H9 (cell line): ENCODE measurements around the gene MAST2. TPM values are rescaled to one million over a fixed set of nuclear protein-coding genes. Genes with fewer than 3 reads are reported as not detected.

ENCODE experiments used
- DNase-seq: peaks from one replicate; pipeline ENCODE4 v3.0.0-alpha.2; 2017
- H2AFZ ChIP-seq: one replicate; pipeline ENCODE4 v1.6.1; 2013; ENCODE audit warnings: mild to moderate bottlenecking, low read length, control low read depth, moderate library complexity
- H2AK5ac ChIP-seq: 2 replicates; pipeline ENCODE4 v1.6.1; 2013; ENCODE audit warnings: low read length, control low read depth, mixed read lengths; ENCODE audit not compliant: insufficient read length
- H2BK120ac ChIP-seq: one replicate; pipeline ENCODE4 v1.6.1; 2013; ENCODE audit warnings: low read depth, mild to moderate bottlenecking, low read length, control low read depth, inconsistent platforms; ENCODE audit not compliant: poor library complexity, severe bottlenecking
- H2BK12ac ChIP-seq: 2 replicates; pipeline ENCODE4 v1.6.1; 2013; ENCODE audit warnings: low read length, control low read depth, mixed read lengths, low read depth; ENCODE audit not compliant: insufficient read length
- H2BK15ac ChIP-seq: 2 replicates; pipeline ENCODE4 v1.6.1; 2013; ENCODE audit warnings: low read depth, low read length, control low read depth
- H2BK20ac ChIP-seq: one replicate; pipeline ENCODE4 v1.6.1; 2013; ENCODE audit warnings: low read depth, mild to moderate bottlenecking, low read length, control low read depth, inconsistent platforms; ENCODE audit not compliant: poor library complexity, severe bottlenecking
- H2BK5ac ChIP-seq: 2 replicates; pipeline ENCODE4 v1.6.1; 2013; ENCODE audit warnings: low read length, control low read depth, mixed read lengths; ENCODE audit not compliant: insufficient read length
- H3K14ac ChIP-seq: 2 replicates; pipeline ENCODE4 v1.6.1; 2013; ENCODE audit warnings: low read length, control low read depth; ENCODE audit not compliant: insufficient read depth
- H3K18ac ChIP-seq: 2 replicates; pipeline ENCODE4 v1.6.1; 2013; ENCODE audit warnings: low read depth, mild to moderate bottlenecking, mixed read lengths, low read length, control low read depth; ENCODE audit not compliant: insufficient read length
- H3K23ac ChIP-seq: 2 replicates; pipeline ENCODE4 v1.6.1; 2013; ENCODE audit warnings: low read length, control low read depth, mixed read lengths, low read depth; ENCODE audit not compliant: insufficient read length
- H3K23me2 ChIP-seq: 2 replicates; pipeline ENCODE4 v1.6.1; 2013; ENCODE audit warnings: low read depth, mild to moderate bottlenecking, mixed read lengths, low read length, control low read depth; ENCODE audit not compliant: insufficient read length, poor library complexity, severe bottlenecking
- H3K27ac ChIP-seq: 2 replicates; pipeline ENCODE4 v1.5.1; 2013; ENCODE audit warnings: low read length, control low read depth, mixed read lengths, low read depth; ENCODE audit not compliant: insufficient read length
- H3K27me3 ChIP-seq: 2 replicates; pipeline ENCODE4 v1.6.1; 2013; ENCODE audit warnings: low read length, control low read depth, inconsistent platforms; ENCODE audit not compliant: insufficient read depth
- H3K4ac ChIP-seq: 2 replicates; pipeline ENCODE4 v1.6.1; 2013; ENCODE audit warnings: low read depth, mild to moderate bottlenecking, control low read depth, inconsistent platforms, low read length, moderate library complexity
- H3K4me1 ChIP-seq: 2 replicates; pipeline ENCODE4 v1.6.1; 2013; ENCODE audit warnings: low read length, control low read depth, inconsistent platforms; ENCODE audit not compliant: insufficient read depth
- H3K4me2 ChIP-seq: 2 replicates; pipeline ENCODE4 v1.6.1; 2013; ENCODE audit warnings: low read length, control low read depth, mixed read lengths; ENCODE audit not compliant: insufficient read length, insufficient read depth
- H3K56ac ChIP-seq: 2 replicates; pipeline ENCODE4 v1.6.1; 2013; ENCODE audit warnings: low read depth, mild to moderate bottlenecking, mixed read lengths, low read length, control low read depth; ENCODE audit not compliant: insufficient read length
- H3K79me1 ChIP-seq: 2 replicates; pipeline ENCODE4 v1.6.1; 2013; ENCODE audit warnings: low read depth, mild to moderate bottlenecking, moderate library complexity, low read length, control low read depth, inconsistent platforms; ENCODE audit not compliant: insufficient read depth, poor library complexity, severe bottlenecking
- H3K79me2 ChIP-seq: 2 replicates; pipeline ENCODE4 v1.6.1; 2013; ENCODE audit warnings: low read length, control low read depth, inconsistent platforms; ENCODE audit not compliant: insufficient read depth
- H3K9ac ChIP-seq: 2 replicates; pipeline ENCODE4 v1.6.1; 2013; ENCODE audit warnings: low read length, control low read depth, mixed read lengths; ENCODE audit not compliant: insufficient read length; ENCODE audit errors: extremely low read depth
- H3K9me3 ChIP-seq: one replicate; pipeline ENCODE4 v1.6.1; 2013; ENCODE audit warnings: low read depth, low read length, inconsistent platforms; ENCODE audit not compliant: control insufficient read depth
- H3T11ph ChIP-seq: one replicate; pipeline ENCODE4 v1.6.1; 2013; ENCODE audit warnings: mild to moderate bottlenecking, low read length, control low read depth, inconsistent platforms
- H4K20me1 ChIP-seq: one replicate; pipeline ENCODE4 v1.6.1; 2013; ENCODE audit not compliant: control insufficient read depth, insufficient read length, insufficient read depth
- H4K5ac ChIP-seq: 2 replicates; pipeline ENCODE4 v1.6.1; 2013; ENCODE audit warnings: low read depth, mild to moderate bottlenecking, mixed read lengths, low read length, control low read depth; ENCODE audit not compliant: insufficient read length
- H4K8ac ChIP-seq: replicated peaks from 2 replicates; pipeline ENCODE4 v1.6.1; 2013; ENCODE audit warnings: low read length, control low read depth, mixed read lengths, low read depth; ENCODE audit not compliant: insufficient read length
- H4K91ac ChIP-seq: 2 replicates; pipeline ENCODE4 v1.6.1; 2013; ENCODE audit warnings: low read depth, mild to moderate bottlenecking, moderate library complexity, mixed read lengths, low read length, control low read depth; ENCODE audit not compliant: insufficient read length
- H3K27ac Mint-ChIP-seq, 3 experiments: 2 replicates in 2 of 3; 3 replicates in 1 of 3; pipeline ENCODE4 v1.8.0; 2020 to 2021; ENCODE audit warnings: mixed read lengths in 3 of 3, mild to moderate bottlenecking in 1 of 3, moderate library complexity in 1 of 3
- H3K27me3 Mint-ChIP-seq: 2 replicates; pipeline ENCODE4 v1.8.0; 2021; ENCODE audit warnings: low read depth, mild to moderate bottlenecking, moderate library complexity, mixed read lengths
- H3K36me3 Mint-ChIP-seq, 3 experiments: 2 replicates in 2 of 3; 3 replicates in 1 of 3; pipeline ENCODE4 v1.8.0; 2020 to 2021; ENCODE audit warnings: low read depth in 3 of 3, mixed read lengths in 3 of 3; ENCODE audit not compliant: insufficient read depth in 1 of 3
- H3K4me1 Mint-ChIP-seq, 2 experiments: 2 replicates each; pipeline ENCODE4 v1.8.0; 2020; ENCODE audit warnings: mixed read lengths in 2 of 2
- H3K4me3 Mint-ChIP-seq, 2 experiments: 2 replicates in 1 of 2; 3 replicates in 1 of 2; pipeline ENCODE4 v1.8.0; 2020 to 2021; ENCODE audit warnings: mild to moderate bottlenecking in 2 of 2, mixed read lengths in 2 of 2, moderate library complexity in 1 of 2
- H3K9me3 Mint-ChIP-seq, 2 experiments: 2 replicates in 1 of 2; 3 replicates in 1 of 2; pipeline ENCODE4 v1.8.0; 2020; ENCODE audit warnings: mild to moderate bottlenecking in 2 of 2, mixed read lengths in 2 of 2, moderate library complexity in 1 of 2
- WGBS: extraction: QIAGEN DNeasy Blood & Tissue Kit; methylation state at CpG from one replicate; pipeline ENCODE4 v1.1.7; 2013; ENCODE audit warnings: missing lambda C conversion rate, low lambda C conversion rate, mixed read lengths; ENCODE audit not compliant: insufficient read length; ENCODE audit errors: extremely low coverage; 5-methylcytosine and 5-hydroxymethylcytosine counted together
- total RNA-seq: library from RNA; stranded (reverse); gene quantifications from 2 replicates; pipeline ENCODE4 v1.2.1, GENCODE V29; 2021
- TF ChIP-seq, protein P1 (sequence below): fragments of 200-600 bp; sonication (generic); conservative IDR thresholded peaks from 3 replicates; pipeline ENCODE4 v1.8.0; 2021; ENCODE audit warnings: antibody characterized with exemption, mild to moderate bottlenecking

Gene MAST2
- total RNA-seq, 1 experiment from 2014 or later, result 28.8 TPM

DNA sequence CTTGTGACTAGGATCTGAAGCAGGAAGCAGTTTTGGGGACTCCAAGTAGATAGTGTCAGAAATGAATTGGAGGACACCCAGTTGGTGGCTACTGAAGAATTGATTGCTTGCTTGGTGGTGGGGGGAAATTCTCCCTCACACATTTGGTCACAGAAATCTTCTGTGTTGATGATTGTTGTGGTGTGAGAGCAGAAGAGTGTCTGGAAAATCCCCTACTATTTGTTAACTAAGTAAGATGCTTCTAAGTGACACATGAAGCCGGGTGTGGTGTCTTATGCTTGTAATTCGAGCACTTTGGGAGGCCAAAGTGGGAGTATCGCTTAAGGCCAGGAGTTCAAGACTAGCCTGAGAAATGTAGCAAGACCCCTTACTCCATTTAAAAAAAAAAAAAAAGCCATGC is 30.4 kb upstream of the MAST2 start:
- H2BK120ac ChIP-seq, result no peak overlapping the region
- no peak overlapping the region for H3K18ac ChIP-seq
- H3K27ac Mint-ChIP-seq, result no peak overlapping the region
- H3K79me1 ChIP-seq, result no peaks in the 10 kb centered on the region
- no peaks in the 10 kb centered on the region for H3K36me3 Mint-ChIP-seq
- no peak overlapping the region for H3K56ac ChIP-seq
- H3K4me1 Mint-ChIP-seq, result no peaks in the 10 kb centered on the region
- no peak overlapping the region for H2BK5ac ChIP-seq
- H4K91ac ChIP-seq, result no peak overlapping the region
- H2BK15ac ChIP-seq, result no peak overlapping the region
- no peaks in the 10 kb centered on the region for H3K79me2 ChIP-seq
- no peaks in the 10 kb centered on the region for H3K4me1 ChIP-seq
- peaks cover 3% of the 10 kb centered on the region for H3K23me2 ChIP-seq
- no peaks in the 10 kb centered on the region for H3K9me3 ChIP-seq
- H3K4me2 ChIP-seq, result no peak overlapping the region
- H4K5ac ChIP-seq, result no peak overlapping the region
- H3K14ac ChIP-seq, result no peak overlapping the region
- no peak overlapping the region for H3K23ac ChIP-seq
- no peak overlapping the region for H2AK5ac ChIP-seq
- no peak overlapping the region for H3K27ac ChIP-seq
- H3K27me3 ChIP-seq, result no peaks in the 10 kb centered on the region
- H4K20me1 ChIP-seq, result no peaks in the 10 kb centered on the region
- H3K9ac ChIP-seq, result no peak overlapping the region
- no peaks in the 10 kb centered on the region for H3K27me3 Mint-ChIP-seq
- no peaks in the 10 kb centered on the region for H3K9me3 Mint-ChIP-seq
- no peak overlapping the region for H4K8ac ChIP-seq
- H3K4me3 Mint-ChIP-seq, result no peak overlapping the region
- H3T11ph ChIP-seq, result no peak overlapping the region
- no peak overlapping the region for H3K4ac ChIP-seq
- no peak overlapping the region for H2BK12ac ChIP-seq
- H2AFZ ChIP-seq, result no peak overlapping the region
- no peak for DNase-seq
- no CpG with 5 or more reads among the region's 3 CpGs for WGBS
- no peak overlapping the region for H2BK20ac ChIP-seq
- TF ChIP-seq, protein P1, sequence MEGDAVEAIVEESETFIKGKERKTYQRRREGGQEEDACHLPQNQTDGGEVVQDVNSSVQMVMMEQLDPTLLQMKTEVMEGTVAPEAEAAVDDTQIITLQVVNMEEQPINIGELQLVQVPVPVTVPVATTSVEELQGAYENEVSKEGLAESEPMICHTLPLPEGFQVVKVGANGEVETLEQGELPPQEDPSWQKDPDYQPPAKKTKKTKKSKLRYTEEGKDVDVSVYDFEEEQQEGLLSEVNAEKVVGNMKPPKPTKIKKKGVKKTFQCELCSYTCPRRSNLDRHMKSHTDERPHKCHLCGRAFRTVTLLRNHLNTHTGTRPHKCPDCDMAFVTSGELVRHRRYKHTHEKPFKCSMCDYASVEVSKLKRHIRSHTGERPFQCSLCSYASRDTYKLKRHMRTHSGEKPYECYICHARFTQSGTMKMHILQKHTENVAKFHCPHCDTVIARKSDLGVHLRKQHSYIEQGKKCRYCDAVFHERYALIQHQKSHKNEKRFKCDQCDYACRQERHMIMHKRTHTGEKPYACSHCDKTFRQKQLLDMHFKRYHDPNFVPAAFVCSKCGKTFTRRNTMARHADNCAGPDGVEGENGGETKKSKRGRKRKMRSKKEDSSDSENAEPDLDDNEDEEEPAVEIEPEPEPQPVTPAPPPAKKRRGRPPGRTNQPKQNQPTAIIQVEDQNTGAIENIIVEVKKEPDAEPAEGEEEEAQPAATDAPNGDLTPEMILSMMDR, result no peak
